OCI-LY7 (cell line): ENCODE results near the gene FTO.

ENCODE experiments used
- EZH2phosphoT487 ChIP-seq: fragments of 200-600 bp; sonication (generic); IDR thresholded peaks from 2 replicates; pipeline ENCODE4 v1.6.1; 2018; ENCODE audit warnings: low read depth, borderline replicate concordance, mild to moderate bottlenecking, mixed run types, antibody characterized with exemption, low read length, moderate library complexity, mixed read lengths
- TF ChIP-seq, protein P1 (sequence below): fragments of 200-600 bp; sonication (generic); conservative IDR thresholded peaks from 2 replicates; pipeline ENCODE4 v1.5.1; 2014; ENCODE audit warnings: mild to moderate bottlenecking, antibody characterized with exemption, low read length, moderate library complexity, mixed read lengths

- TF ChIP-seq, protein P1, sequence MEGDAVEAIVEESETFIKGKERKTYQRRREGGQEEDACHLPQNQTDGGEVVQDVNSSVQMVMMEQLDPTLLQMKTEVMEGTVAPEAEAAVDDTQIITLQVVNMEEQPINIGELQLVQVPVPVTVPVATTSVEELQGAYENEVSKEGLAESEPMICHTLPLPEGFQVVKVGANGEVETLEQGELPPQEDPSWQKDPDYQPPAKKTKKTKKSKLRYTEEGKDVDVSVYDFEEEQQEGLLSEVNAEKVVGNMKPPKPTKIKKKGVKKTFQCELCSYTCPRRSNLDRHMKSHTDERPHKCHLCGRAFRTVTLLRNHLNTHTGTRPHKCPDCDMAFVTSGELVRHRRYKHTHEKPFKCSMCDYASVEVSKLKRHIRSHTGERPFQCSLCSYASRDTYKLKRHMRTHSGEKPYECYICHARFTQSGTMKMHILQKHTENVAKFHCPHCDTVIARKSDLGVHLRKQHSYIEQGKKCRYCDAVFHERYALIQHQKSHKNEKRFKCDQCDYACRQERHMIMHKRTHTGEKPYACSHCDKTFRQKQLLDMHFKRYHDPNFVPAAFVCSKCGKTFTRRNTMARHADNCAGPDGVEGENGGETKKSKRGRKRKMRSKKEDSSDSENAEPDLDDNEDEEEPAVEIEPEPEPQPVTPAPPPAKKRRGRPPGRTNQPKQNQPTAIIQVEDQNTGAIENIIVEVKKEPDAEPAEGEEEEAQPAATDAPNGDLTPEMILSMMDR: no peak
- TF ChIP-seq EZH2phosphoT487: no peak
Measured at GRCh38 chr16:54068212-54068611, 364.3 kb downstream of the FTO start.
